Skeletal muscle tissue (tissue), 4 donors: ENCODE results near the gene CHRM5. TPM values are rescaled to one million over a fixed set of nuclear protein-coding genes. Genes with fewer than 3 reads are reported as not detected.

ENCODE experiments used
- H3K27ac ChIP-seq: one replicate; pipeline ENCODE4 v1.7.0; 2013; ENCODE audit warnings: mild to moderate bottlenecking, low read depth, low read length, inconsistent platforms
- H3K27me3 ChIP-seq, 3 donors: one replicate each; pipeline ENCODE4 v1.7.0; 2013; ENCODE audit warnings: low read length in 3 of 3; ENCODE audit not compliant: control insufficient read depth in 3 of 3, insufficient read depth in 3 of 3
- H3K36me3 ChIP-seq, 3 donors: one replicate each; pipeline ENCODE4 v1.7.0; 2013; ENCODE audit warnings: low read length in 3 of 3; ENCODE audit not compliant: control insufficient read depth in 3 of 3, insufficient read depth in 3 of 3
- H3K4me1 ChIP-seq, 3 donors: one replicate each; pipeline ENCODE4 v1.7.0; 2013; ENCODE audit warnings: low read length in 3 of 3, mild to moderate bottlenecking in 3 of 3; ENCODE audit not compliant: control insufficient read depth in 3 of 3, insufficient read depth in 3 of 3
- H3K4me3 ChIP-seq, 3 donors: one replicate each; pipeline ENCODE4 v1.7.0; 2013; ENCODE audit warnings: low read length in 3 of 3
- H3K9ac ChIP-seq, 3 donors: one replicate each; pipeline ENCODE4 v1.7.0; 2013; ENCODE audit warnings: low read length in 3 of 3, mild to moderate bottlenecking in 3 of 3, moderate library complexity in 2 of 3, low read depth in 1 of 3
- H3K9me3 ChIP-seq, 3 donors: one replicate each; pipeline ENCODE4 v1.7.0; 2013; ENCODE audit warnings: low read length in 3 of 3; ENCODE audit not compliant: control insufficient read depth in 3 of 3
- total RNA-seq: library from RNA; depleted of rRNA; stranded (reverse); fragments of >200 nt; gene quantifications from one replicate; pipeline ENCODE4 v1.2.3, GENCODE V29; 2014
- donor health status: Osteomylitis.

The CHRM5 gene
- total RNA-seq, 1 donor from 2014 or later: not detected

GRCh38 chr15:33959844-33960548 lies 8.3 kb upstream of the CHRM5 start:
- H3K27ac ChIP-seq: no peak overlapping the region
- H3K36me3 ChIP-seq: no peaks in the 10 kb centered on the region
- no peaks in the 10 kb centered on the region for H3K9me3 ChIP-seq
- no peak overlapping the region for H3K4me3 ChIP-seq
- no peaks in the 10 kb centered on the region for H3K4me1 ChIP-seq
- no peaks in the 10 kb centered on the region for H3K27me3 ChIP-seq
- H3K9ac ChIP-seq: no peak overlapping the region

DNA sequence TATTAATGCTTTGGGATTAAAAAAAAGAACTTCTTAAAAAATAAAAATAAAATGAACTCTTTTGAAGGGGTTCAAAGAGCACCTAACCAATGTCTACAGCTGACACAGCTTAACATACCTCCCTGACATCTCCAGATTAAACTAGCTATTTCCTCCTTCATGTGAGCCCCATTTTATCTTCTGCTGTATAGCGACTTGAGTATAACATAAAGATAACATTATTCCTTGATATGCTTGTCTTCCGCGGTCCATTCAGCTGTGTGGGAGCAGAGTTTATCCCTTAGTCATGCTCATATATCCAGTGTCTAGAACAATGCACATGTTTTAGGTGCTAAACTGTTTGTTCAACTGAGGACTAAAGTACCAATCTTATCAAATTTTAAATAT lies 7.8 kb upstream of the CHRM5 start:
- no peaks in the 10 kb centered on the region for H3K9me3 ChIP-seq
- H3K9ac ChIP-seq: no peak overlapping the region
- H3K27ac ChIP-seq: no peak overlapping the region
- H3K4me3 ChIP-seq: no peak overlapping the region
- H3K27me3 ChIP-seq: no peaks in the 10 kb centered on the region
- no peaks in the 10 kb centered on the region for H3K4me1 ChIP-seq
- H3K36me3 ChIP-seq: no peaks in the 10 kb centered on the region

DNA sequence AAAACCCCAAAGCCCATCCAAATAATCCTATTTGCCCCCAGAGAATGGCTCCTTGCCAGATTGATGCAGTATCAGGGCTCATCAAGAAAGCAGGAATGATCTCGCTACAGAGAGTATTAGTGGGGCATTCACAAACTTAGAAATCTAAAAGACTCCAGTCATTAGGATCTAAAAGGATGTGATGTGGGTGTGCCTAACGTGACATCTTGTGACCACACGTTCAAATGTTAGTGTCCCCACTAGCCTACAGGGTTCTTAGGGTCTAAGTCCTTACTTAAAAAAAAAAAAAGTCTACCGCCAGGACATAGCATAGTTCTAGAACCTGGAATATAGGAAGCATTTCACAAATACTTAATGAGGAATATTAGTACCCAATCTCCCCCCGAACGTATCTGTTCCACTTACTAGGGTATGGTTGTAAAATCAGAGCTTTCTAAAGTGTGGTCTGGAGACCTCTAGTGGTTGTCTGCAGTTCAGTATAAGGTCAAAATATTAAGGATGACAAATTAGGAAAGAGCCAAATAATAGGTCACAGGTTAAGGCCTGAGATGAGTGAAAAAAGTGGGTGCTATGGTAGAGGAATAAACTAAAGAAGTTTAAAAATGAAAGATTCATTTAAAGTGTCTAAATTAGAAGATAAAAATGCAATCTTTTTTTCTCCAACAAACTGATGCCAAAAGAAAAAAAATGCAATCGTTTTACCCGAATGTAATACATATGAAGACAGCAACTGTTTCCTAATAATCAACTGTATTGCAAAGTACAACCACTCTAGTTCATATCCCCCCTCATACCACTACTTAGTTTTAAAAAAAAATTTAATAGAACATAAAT lies 4.2 kb upstream of the CHRM5 start:
- Histone ChIP-seq H3K27ac (no peak overlapping the region), H3K36me3 (no peaks in the 10 kb centered on the region), H3K9ac (no peak overlapping the region), H3K9me3 (no peaks in the 10 kb centered on the region), H3K4me3 (no peak overlapping the region), H3K4me1 (no peaks in the 10 kb centered on the region), H3K27me3 (no peaks in the 10 kb centered on the region)

- H3K27me3 ChIP-seq: no peaks in the 10 kb centered on the region
- H3K36me3 ChIP-seq: no peaks in the 10 kb centered on the region
Observed at GRCh38 chr15:33964665-33965040, 3.6 kb upstream of the CHRM5 start.

GRCh38 chr15:33968821-33969220 lies 524 bp downstream of the CHRM5 start:
- Histone ChIP-seq H3K9me3 (no peaks in the 10 kb centered on the region), H3K4me3 (no peak overlapping the region), H3K9ac (no peak overlapping the region), H3K27me3 (no peaks in the 10 kb centered on the region), H3K36me3 (no peaks in the 10 kb centered on the region), H3K27ac (no peak overlapping the region), H3K4me1 (no peaks in the 10 kb centered on the region)

More at GRCh38 chr15:33964665-33965040, 3.6 kb upstream of the CHRM5 start:
- H3K4me3 ChIP-seq: no peak overlapping the region
- no peak overlapping the region for H3K27ac ChIP-seq
- H3K9ac ChIP-seq: no peak overlapping the region
- H3K9me3 ChIP-seq: no peaks in the 10 kb centered on the region
- no peaks in the 10 kb centered on the region for H3K4me1 ChIP-seq

- no peaks in the 10 kb centered on the region for H3K27me3 ChIP-seq
- no peaks in the 10 kb centered on the region for H3K4me1 ChIP-seq
- H3K9ac ChIP-seq: no peak overlapping the region
- H3K9me3 ChIP-seq: no peaks in the 10 kb centered on the region
- H3K36me3 ChIP-seq: no peaks in the 10 kb centered on the region
- H3K27ac ChIP-seq: no peak overlapping the region
- H3K4me3 ChIP-seq: no peak overlapping the region
Observed at GRCh38 chr15:33971811-33972210, 3.5 kb downstream of the CHRM5 start.

- H3K27ac ChIP-seq: no peak overlapping the region
- no peak overlapping the region for H3K4me3 ChIP-seq
- H3K9ac ChIP-seq: no peak overlapping the region
- no peaks in the 10 kb centered on the region for H3K9me3 ChIP-seq
- no peaks in the 10 kb centered on the region for H3K36me3 ChIP-seq
- H3K4me1 ChIP-seq: no peaks in the 10 kb centered on the region
- H3K27me3 ChIP-seq: no peaks in the 10 kb centered on the region
Observed at GRCh38 chr15:33975022-33975565, 6.8 kb downstream of the CHRM5 start.

GRCh38 chr15:33980159-33980558 lies 11.9 kb downstream of the CHRM5 start:
- Histone ChIP-seq H3K4me1 (no peaks in the 10 kb centered on the region), H3K9ac (no peak overlapping the region), H3K4me3 (no peak overlapping the region), H3K27me3 (no peaks in the 10 kb centered on the region), H3K9me3 (no peaks in the 10 kb centered on the region), H3K27ac (no peak overlapping the region), H3K36me3 (no peaks in the 10 kb centered on the region)

- Histone ChIP-seq H3K27ac (no peak overlapping the region), H3K4me3 (no peak overlapping the region), H3K9me3 (no peaks in the 10 kb centered on the region), H3K4me1 (no peaks in the 10 kb centered on the region), H3K27me3 (no peaks in the 10 kb centered on the region), H3K9ac (no peak overlapping the region), H3K36me3 (no peaks in the 10 kb centered on the region)
Observed at GRCh38 chr15:33982516-33982915, 14.2 kb downstream of the CHRM5 start.

DNA sequence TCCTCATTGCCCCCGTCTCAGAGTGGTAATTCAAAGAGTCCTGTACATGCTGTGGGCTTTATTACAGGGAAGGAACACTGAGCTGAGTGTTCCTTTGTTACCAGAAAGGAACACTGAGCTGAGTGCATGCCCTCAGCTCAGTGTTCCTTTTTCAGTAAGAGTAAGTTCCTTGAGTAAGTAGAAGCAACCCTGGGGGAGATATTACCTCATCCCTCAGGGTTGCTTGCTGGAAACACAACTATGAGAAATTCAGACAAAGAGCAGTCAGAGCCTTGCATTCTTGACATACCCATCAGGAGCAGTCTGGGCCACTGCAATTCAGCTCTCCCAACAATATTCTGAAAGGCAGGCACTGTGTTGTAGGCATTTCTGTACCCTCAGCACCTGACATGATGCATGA lies 17.0 kb downstream of the CHRM5 start:
- no peaks in the 10 kb centered on the region for H3K4me1 ChIP-seq
- H3K36me3 ChIP-seq: no peaks in the 10 kb centered on the region
- no peaks in the 10 kb centered on the region for H3K9me3 ChIP-seq
- H3K27ac ChIP-seq: no peak overlapping the region
- H3K4me3 ChIP-seq: no peak overlapping the region
- H3K9ac ChIP-seq: no peak overlapping the region
- H3K27me3 ChIP-seq: no peaks in the 10 kb centered on the region
